PC-9 (cell line): ENCODE data around the gene ADH5. TPM values are rescaled to one million over a fixed set of nuclear protein-coding genes. Genes with fewer than 3 reads are reported as not detected.
"Not testable (repeated sequence)": the region's sequence is repeated elsewhere in the genome, so short reads cannot be mapped to it uniquely, and the experiment has no call there.

Source experiments
- BruUV-seq: library from RNA; stranded (reverse); fragments of 400-500 nt; replicated peaks from 2 replicates; lab custom pipeline; 2021; lab: Mats Ljungman, UMichigan
- CTCF ChIA-PET: fragments of 300-600 bp; sonication (Branson Sonifier 250); formaldehyde crosslinking; loops from one replicate; lab custom pipeline; 2022; ENCODE audit warnings: antibody characterized with exemption; lab: Charles Lee
- POLR2A ChIA-PET: fragments of 300-600 bp; sonication (Branson Sonifier 250); formaldehyde crosslinking; loops from one replicate; lab custom pipeline; 2022; ENCODE audit warnings: antibody characterized with exemption; ENCODE audit not compliant: unreplicated experiment; lab: Charles Lee
- DNase-seq, 2 experiments: peaks; one replicate each; pipeline versions ENCODE4 v3.0.0 to v3.0.0-alpha.2; 2015 to 2022; ENCODE audit warnings: mixed read lengths in 1 of 2
- H2AFZ ChIP-seq: fragments of 200-600 bp; sonication (generic); 2 replicates; pipeline ENCODE4 v1.8.1; 2017; ENCODE audit warnings: antibody characterized with exemption
- H3F3A ChIP-seq: fragments of 200-600 bp; sonication (generic); 2 replicates; pipeline ENCODE4 v1.8.1; 2017; ENCODE audit warnings: antibody characterized with exemption, mild to moderate bottlenecking, low read depth; ENCODE audit not compliant: insufficient read depth
- H3K27ac ChIP-seq: fragments of 200-600 bp; sonication (generic); 2 replicates; pipeline ENCODE4 v1.6.1; 2016; ENCODE audit warnings: mixed run types
- H3K27me3 ChIP-seq: fragments of 200-600 bp; sonication (generic); 2 replicates; pipeline ENCODE4 v1.6.1; 2016; ENCODE audit warnings: low read depth, mixed run types; ENCODE audit not compliant: insufficient read depth
- H3K36me3 ChIP-seq: fragments of 200-600 bp; sonication (generic); 2 replicates; pipeline ENCODE4 v1.6.1; 2016; ENCODE audit warnings: low read depth, mixed run types
- H3K4me1 ChIP-seq: fragments of 200-600 bp; sonication (generic); replicated peaks from 2 replicates; pipeline ENCODE4 v1.6.1; 2016; ENCODE audit warnings: mixed run types; ENCODE audit not compliant: insufficient read depth
- H3K4me2 ChIP-seq: fragments of 200-600 bp; sonication (generic); 2 replicates; pipeline ENCODE4 v1.6.1; 2017; ENCODE audit warnings: mixed run types
- H3K4me3 ChIP-seq: fragments of 200-600 bp; sonication (generic); 2 replicates; pipeline ENCODE4 v1.6.1; 2016; ENCODE audit warnings: mixed run types
- H3K79me2 ChIP-seq: fragments of 200-600 bp; sonication (generic); 2 replicates; pipeline ENCODE4 v1.6.1; 2017; ENCODE audit warnings: low read depth, mixed run types
- H3K9me2 ChIP-seq: fragments of 200-600 bp; sonication (generic); 2 replicates; pipeline ENCODE4 v1.8.1; 2017; ENCODE audit warnings: mild to moderate bottlenecking; ENCODE audit not compliant: insufficient read depth
- H3K9me3 ChIP-seq: fragments of 200-600 bp; sonication (generic); 2 replicates; pipeline ENCODE4 v1.8.1; 2016; ENCODE audit warnings: low read depth; ENCODE audit not compliant: insufficient read depth
- H4K20me1 ChIP-seq: fragments of 200-600 bp; sonication (generic); 2 replicates; pipeline ENCODE4 v1.8.1; 2017; ENCODE audit not compliant: insufficient read depth
- CTCF ChIP-seq: fragments of 200-600 bp; sonication (generic); conservative IDR thresholded peaks from 2 replicates; pipeline ENCODE4 v1.6.1; 2017; ENCODE audit warnings: mixed run types, antibody characterized with exemption, mild to moderate bottlenecking, moderate library complexity
- EZH2 ChIP-seq: fragments of 200-600 bp; sonication (generic); IDR thresholded peaks from 2 replicates; pipeline ENCODE4 v1.8.0; 2017; ENCODE audit warnings: antibody characterized with exemption, low read depth
- intact Hi-C: fragments of 100-400 bp; cut with micrococcal nuclease; formaldehyde crosslinking; loops from one replicate; pipeline ENCODE4 v1.10.0; 2022; ENCODE audit not compliant: unreplicated experiment
- total RNA-seq: library from RNA; stranded (reverse); gene quantifications from 2 replicates; pipeline ENCODE4 v1.2.3, GENCODE V29; 2021

The ADH5 gene
- total RNA-seq, 1 experiment from 2014 or later: 94.7 TPM

DNA sequence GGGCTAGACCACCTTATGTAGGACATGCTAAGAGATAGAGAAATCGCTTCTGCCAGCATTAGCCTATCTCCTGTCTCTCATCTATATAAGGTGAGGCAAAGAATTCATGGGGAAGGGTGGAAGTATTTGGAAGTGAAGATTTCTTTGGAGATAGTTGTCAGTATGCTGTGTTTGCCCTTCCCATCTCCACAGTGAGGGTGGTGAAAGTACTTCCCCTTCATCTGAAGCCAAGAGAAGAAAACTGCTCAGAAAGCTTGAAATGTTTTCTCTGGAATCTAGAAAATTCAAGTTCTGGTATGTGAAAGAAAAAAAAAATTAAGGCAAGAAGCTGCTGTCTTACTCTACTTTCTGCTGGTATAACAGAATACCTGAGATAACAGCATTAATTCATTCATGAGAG is 12.3 kb upstream of the ADH5 start:
- no peak overlapping the region for H3K4me2 ChIP-seq
- H3K27ac ChIP-seq: no peak overlapping the region
- H3K9me3 ChIP-seq: no peaks in the 10 kb centered on the region
- no peaks in the 10 kb centered on the region for H3K36me3 ChIP-seq
- no peak overlapping the region for H3K4me3 ChIP-seq
- ChIA-PET CTCF (no interaction called here), POLR2A (no interaction called here)
- no TSS peak for BruUV-seq
- no peaks in the 10 kb centered on the region for H4K20me1 ChIP-seq
- no peak for DNase-seq
- no peaks in the 10 kb centered on the region for H3K9me2 ChIP-seq
- no peaks in the 10 kb centered on the region for H3K4me1 ChIP-seq
- TF ChIP-seq EZH2 (no peak), CTCF (no peak)
- H3K79me2 ChIP-seq: no peaks in the 10 kb centered on the region
- H3F3A ChIP-seq: no peaks in the 10 kb centered on the region
- intact Hi-C loops: no loop called here
- no peaks in the 10 kb centered on the region for H3K27me3 ChIP-seq
- H2AFZ ChIP-seq: no peak overlapping the region

DNA sequence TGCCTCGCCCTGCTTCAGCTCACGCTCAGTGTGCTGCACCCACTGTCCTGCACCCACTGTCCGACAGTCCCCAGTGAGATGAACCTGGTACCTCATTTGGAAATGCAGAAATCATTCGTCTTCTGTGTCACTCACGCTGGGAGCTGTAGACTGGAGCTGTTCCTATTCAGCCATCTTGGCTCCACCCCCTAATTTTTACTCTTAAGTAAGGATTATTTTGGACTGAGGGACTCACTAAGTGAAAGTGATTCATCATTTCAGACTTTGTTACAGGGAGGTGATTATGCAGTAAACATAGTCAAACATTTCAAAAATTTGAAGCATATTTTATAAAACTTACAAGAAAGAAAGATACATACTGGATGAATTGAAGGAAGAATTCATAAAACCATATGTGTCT is 11.2 kb upstream of the ADH5 start:
- Histone ChIP-seq H2AFZ (peak overlapping the region; percentile 59; the same call in 1 of the 2 replicates), H3K4me2 (peak overlapping the region; percentile 47; the same call in 1 of the 2 replicates), H3K4me3 (peak overlapping the region; percentile 45; the same call in 1 of the 2 replicates)
- H3K36me3 ChIP-seq, H4K20me1 ChIP-seq, H3F3A ChIP-seq, H3K4me1 ChIP-seq, DNase-seq, H3K79me2 ChIP-seq, POLR2A ChIA-PET, H3K27ac ChIP-seq, CTCF ChIA-PET, H3K9me3 ChIP-seq, intact Hi-C loops, H3K9me2 ChIP-seq, BruUV-seq, H3K27me3 ChIP-seq: not testable (repeated sequence)

- no peaks in the 10 kb centered on the region for H3K27me3 ChIP-seq
- no peaks in the 10 kb centered on the region for H4K20me1 ChIP-seq
- no peaks in the 10 kb centered on the region for H3K79me2 ChIP-seq
- H3K36me3 ChIP-seq: no peaks in the 10 kb centered on the region
- BruUV-seq: no TSS peak
- H2AFZ ChIP-seq: peak overlapping the region; percentile 59; the same call in 1 of the 2 replicates
- CTCF ChIA-PET: no interaction called here
- DNase-seq: no peak
- POLR2A ChIA-PET: no interaction called here
- peak overlapping the region; percentile 47 for H3K4me2 ChIP-seq
- intact Hi-C loops: no loop called here
- H3F3A ChIP-seq: no peaks in the 10 kb centered on the region
- no peaks in the 10 kb centered on the region for H3K9me2 ChIP-seq
- TF ChIP-seq EZH2: no peak
- no peak for TF ChIP-seq CTCF
- H3K27ac ChIP-seq: no peak overlapping the region
- H3K9me3 ChIP-seq: no peaks in the 10 kb centered on the region
- no peaks in the 10 kb centered on the region for H3K4me1 ChIP-seq
- peak overlapping the region; percentile 45 for H3K4me3 ChIP-seq
Measured at GRCh38 chr4:99099311-99099710, 10.7 kb upstream of the ADH5 start.

DNA sequence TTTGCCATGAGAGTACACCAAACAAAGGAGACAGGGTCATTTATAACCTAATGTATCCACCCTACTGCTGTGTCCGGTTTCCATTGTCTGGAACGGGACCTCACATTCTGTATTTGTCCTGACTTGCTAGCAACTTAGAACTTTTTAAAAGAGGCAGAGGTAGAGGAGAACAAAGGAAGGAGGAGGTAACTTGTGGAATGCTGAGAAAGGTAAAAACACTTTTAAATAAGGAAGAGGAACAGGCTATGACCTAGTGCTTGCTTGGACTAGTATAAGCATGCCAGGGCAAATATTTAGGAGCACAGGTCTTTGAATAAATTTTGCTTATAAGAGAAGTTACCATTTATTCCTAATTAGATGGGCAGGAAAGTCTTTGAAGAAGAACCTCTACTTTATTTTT is 3.3 kb upstream of the ADH5 start:
- DNase-seq, H3K9me3 ChIP-seq, POLR2A ChIA-PET, CTCF ChIA-PET, H3K4me2 ChIP-seq, H2AFZ ChIP-seq, H3K4me3 ChIP-seq, intact Hi-C loops, H3K36me3 ChIP-seq, H3K9me2 ChIP-seq, BruUV-seq, H4K20me1 ChIP-seq, H3F3A ChIP-seq, H3K27ac ChIP-seq, H3K27me3 ChIP-seq: not testable (repeated sequence)
- Histone ChIP-seq H3K79me2 (peaks cover 26% of the 10 kb centered on the region), H3K4me1 (peaks cover 17% of the 10 kb centered on the region)
